HG02798 (cell line): Measurements from ENCODE around the gene CSNK1G2.

Source experiments
- ATAC-seq: cut with Tn5 transposase; IDR thresholded peaks from one replicate; pipeline ENCODE4 v1.9.1; 2021; ENCODE audit warnings: mild to moderate bottlenecking; ENCODE audit not compliant: unreplicated experiment, poor library complexity

CSNK1G2 gene

GRCh38 chr19:2014131-2014571, 73.2 kb downstream of the CSNK1G2 start:
- no peak for ATAC-seq

GRCh38 chr19:2014731-2015607, 74.0 kb downstream of the CSNK1G2 start:
- no peak for ATAC-seq

DNA sequence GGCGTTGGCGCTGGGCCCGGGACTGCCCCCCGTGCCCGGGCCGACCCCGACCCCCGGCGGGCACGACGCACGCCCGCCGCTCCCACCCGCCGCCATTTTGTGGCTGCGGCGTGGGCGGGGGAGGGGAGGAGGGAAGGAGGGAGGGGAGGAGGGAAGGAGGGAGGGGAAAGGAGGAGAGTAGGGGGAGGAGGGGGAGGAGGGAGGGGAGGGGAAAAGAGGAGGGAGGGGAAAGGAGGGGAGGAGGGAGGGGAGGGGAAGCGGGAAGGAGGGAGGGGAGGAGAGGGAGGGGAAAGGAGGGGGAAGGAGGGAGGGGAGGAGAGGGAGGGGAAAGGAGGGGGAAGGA, 74.6 kb downstream of the CSNK1G2 start, which contains the start of gene BTBD2:
Gene BTBD2 (minus strand): TSS at position 107 of the 343 bp plus-strand sequence. CDS start 11 bp downstream, at position 96.
- peak; percentile 41 for ATAC-seq

DNA sequence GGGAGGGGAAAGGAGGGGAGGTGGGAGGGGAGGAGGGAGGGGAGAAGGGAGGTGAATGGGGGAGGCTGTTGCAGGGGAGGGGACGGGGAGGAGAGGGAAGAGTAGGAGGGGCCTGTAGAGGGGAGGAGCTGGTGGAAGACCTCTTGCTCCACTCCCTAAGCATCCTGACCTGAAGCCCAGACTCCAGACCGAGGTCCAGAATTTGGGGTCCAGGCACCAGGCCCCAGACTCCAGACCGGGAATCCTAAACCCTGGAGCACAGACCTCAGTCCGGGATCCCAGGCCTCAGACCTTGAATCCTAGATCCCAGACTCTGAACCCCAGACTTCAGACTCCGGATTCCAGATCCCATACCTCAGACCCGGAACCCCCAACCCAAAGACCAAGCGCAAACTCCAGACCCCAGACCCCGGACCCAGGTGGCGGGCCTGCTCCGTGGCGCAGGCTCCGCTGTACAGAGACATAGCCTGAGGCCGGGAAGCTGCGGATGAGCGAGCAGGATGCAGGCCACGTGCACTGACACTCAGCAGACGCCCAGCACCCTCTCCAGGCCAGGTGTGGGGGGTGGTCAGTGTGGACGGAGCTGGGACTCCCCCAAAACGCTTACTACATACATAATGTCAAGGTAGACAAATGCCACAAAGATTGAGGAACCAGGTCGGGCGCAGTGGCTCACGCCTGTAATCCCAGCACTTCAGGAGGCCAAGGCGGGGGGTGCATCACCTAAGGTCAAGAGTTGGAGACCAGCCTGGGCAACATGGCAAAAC, 75.3 kb downstream of the CSNK1G2 start:
- ATAC-seq, result no peak

- ATAC-seq, result no peak
Measured at GRCh38 chr19:2018752-2019151, 77.8 kb downstream of the CSNK1G2 start.

- ATAC-seq, result no peak
Measured at GRCh38 chr19:2021453-2022140, 80.6 kb downstream of the CSNK1G2 start.

DNA sequence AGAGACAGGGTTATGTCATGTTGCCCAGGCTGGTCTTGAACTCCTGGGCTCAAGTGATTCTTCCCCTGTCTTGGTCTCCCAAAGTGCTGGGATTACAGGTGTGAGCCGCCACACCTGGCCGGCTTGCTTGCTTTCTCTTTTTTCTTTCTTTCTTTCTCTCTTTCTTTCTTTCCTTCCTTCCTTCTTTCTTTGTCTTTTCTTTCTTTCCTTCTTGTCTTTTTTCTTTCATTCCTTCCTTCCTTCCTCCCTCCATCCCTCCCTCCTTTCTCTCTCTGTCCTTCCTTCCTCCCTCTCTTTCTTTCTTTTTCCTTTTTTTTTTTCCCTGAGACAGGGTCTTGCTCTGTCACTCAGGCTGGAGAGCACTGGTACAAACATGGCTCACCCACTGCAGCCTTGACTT, 81.3 kb downstream of the CSNK1G2 start:
- no peak for ATAC-seq

GRCh38 chr19:2026770-2027169, 85.8 kb downstream of the CSNK1G2 start:
- no peak for ATAC-seq

GRCh38 chr19:2027361-2027760, 86.4 kb downstream of the CSNK1G2 start:
- ATAC-seq, result no peak
